A673 (cell line): ENCODE measurements around the gene C15orf62. TPM values are rescaled to one million over a fixed set of nuclear protein-coding genes. Genes with fewer than 3 reads are reported as not detected.

Source experiments
- BruUV-seq: library from RNA; stranded (reverse); fragments of 400-500 nt; replicated peaks from 2 replicates; lab custom pipeline; 2021; lab: Mats Ljungman, UMichigan
- CTCF ChIA-PET: fragments of 300-600 bp; sonication (Branson Sonifier 250); formaldehyde crosslinking; loops from one replicate; lab custom pipeline; 2022; ENCODE audit warnings: antibody characterized with exemption; lab: Charles Lee
- POLR2A ChIA-PET: fragments of 300-600 bp; sonication (Branson Sonifier 250); formaldehyde crosslinking; loops from one replicate; lab custom pipeline; 2022; ENCODE audit warnings: antibody characterized with exemption; ENCODE audit not compliant: low non-redundant PET; lab: Charles Lee
- DNase-seq: peaks from one replicate; pipeline ENCODE4 v3.0.0-alpha.2; 2015; ENCODE audit warnings: low spot score
- H3K27ac ChIP-seq: fragments of 200-600 bp; sonication (generic); 2 replicates; pipeline ENCODE4 v1.5.1; 2016; ENCODE audit warnings: mixed run types, low read depth, mild to moderate bottlenecking, mixed read lengths, antibody characterized with exemption, low read length; ENCODE audit not compliant: poor library complexity, severe bottlenecking
- H3K27me3 ChIP-seq: fragments of 200-600 bp; sonication (generic); replicated peaks from 2 replicates; pipeline ENCODE4 v1.6.1; 2017; ENCODE audit warnings: mixed run types, low read depth, mild to moderate bottlenecking, mixed read lengths, antibody characterized with exemption, low read length; ENCODE audit not compliant: insufficient read depth, poor library complexity
- H3K36me3 ChIP-seq: fragments of 200-600 bp; sonication (generic); 2 replicates; pipeline ENCODE4 v1.6.1; 2016; ENCODE audit warnings: mixed run types, mild to moderate bottlenecking, mixed read lengths, antibody characterized with exemption, low read length; ENCODE audit not compliant: insufficient read depth, poor library complexity, severe bottlenecking
- H3K4me1 ChIP-seq: fragments of 200-600 bp; sonication (generic); 2 replicates; pipeline ENCODE4 v1.6.1; 2017; ENCODE audit warnings: mixed run types, mild to moderate bottlenecking, mixed read lengths, antibody characterized with exemption, low read length; ENCODE audit not compliant: insufficient read depth, poor library complexity, severe bottlenecking
- H3K4me3 ChIP-seq: fragments of 200-600 bp; sonication (generic); 2 replicates; pipeline ENCODE4 v1.5.1; 2016; ENCODE audit warnings: low read depth, mixed run types, mild to moderate bottlenecking, mixed read lengths, low read length; ENCODE audit not compliant: poor library complexity, severe bottlenecking
- H3K9me3 ChIP-seq: fragments of 200-600 bp; sonication (generic); 2 replicates; pipeline ENCODE4 v1.6.1; 2016; ENCODE audit warnings: mixed run types, low read depth, mild to moderate bottlenecking, mixed read lengths, antibody characterized with exemption, low read length; ENCODE audit not compliant: poor library complexity, severe bottlenecking
- EZH2 ChIP-seq: fragments of 200-600 bp; sonication (generic); IDR thresholded peaks from 2 replicates; pipeline ENCODE4 v1.6.1; 2017; ENCODE audit warnings: borderline replicate concordance, low read depth, mild to moderate bottlenecking, mixed read lengths, antibody characterized with exemption, low read length; ENCODE audit not compliant: poor library complexity, severe bottlenecking
- intact Hi-C: fragments of 100-400 bp; cut with micrococcal nuclease; formaldehyde crosslinking; loops from one replicate; pipeline ENCODE4 v1.10.0; 2022; ENCODE audit not compliant: unreplicated experiment
- total RNA-seq: library from RNA; stranded (reverse); gene quantifications from 2 replicates; pipeline ENCODE4 v1.2.3, GENCODE V29; 2021
- TF ChIP-seq, protein P1 (sequence below): fragments of 300-800, 200-600 bp; sonication (generic); conservative IDR thresholded peaks from 2 replicates; pipeline ENCODE4 v1.5.1; 2017; ENCODE audit warnings: low read depth, mild to moderate bottlenecking, antibody characterized with exemption, low read length, moderate library complexity, mixed read lengths

C15orf62 gene
- total RNA-seq, 1 experiment from 2014 or later = 0.62 TPM

GRCh38 chr15:40775740-40776536 lies 6.2 kb downstream of the C15orf62 start:
- ChIA-PET POLR2A (no interaction called here), CTCF (no interaction called here)
- H3K27me3 ChIP-seq = no peaks in the 10 kb centered on the region
- H3K36me3 ChIP-seq = peaks cover 33% of the 10 kb centered on the region
- H3K4me1 ChIP-seq = no peaks in the 10 kb centered on the region
- H3K4me3 ChIP-seq = no peak overlapping the region
- H3K9me3 ChIP-seq = no peaks in the 10 kb centered on the region
- no peak overlapping the region for H3K27ac ChIP-seq
- intact Hi-C loops = no loop called here
- BruUV-seq = no TSS peak
- no peak for DNase-seq
- TF ChIP-seq, protein P1, sequence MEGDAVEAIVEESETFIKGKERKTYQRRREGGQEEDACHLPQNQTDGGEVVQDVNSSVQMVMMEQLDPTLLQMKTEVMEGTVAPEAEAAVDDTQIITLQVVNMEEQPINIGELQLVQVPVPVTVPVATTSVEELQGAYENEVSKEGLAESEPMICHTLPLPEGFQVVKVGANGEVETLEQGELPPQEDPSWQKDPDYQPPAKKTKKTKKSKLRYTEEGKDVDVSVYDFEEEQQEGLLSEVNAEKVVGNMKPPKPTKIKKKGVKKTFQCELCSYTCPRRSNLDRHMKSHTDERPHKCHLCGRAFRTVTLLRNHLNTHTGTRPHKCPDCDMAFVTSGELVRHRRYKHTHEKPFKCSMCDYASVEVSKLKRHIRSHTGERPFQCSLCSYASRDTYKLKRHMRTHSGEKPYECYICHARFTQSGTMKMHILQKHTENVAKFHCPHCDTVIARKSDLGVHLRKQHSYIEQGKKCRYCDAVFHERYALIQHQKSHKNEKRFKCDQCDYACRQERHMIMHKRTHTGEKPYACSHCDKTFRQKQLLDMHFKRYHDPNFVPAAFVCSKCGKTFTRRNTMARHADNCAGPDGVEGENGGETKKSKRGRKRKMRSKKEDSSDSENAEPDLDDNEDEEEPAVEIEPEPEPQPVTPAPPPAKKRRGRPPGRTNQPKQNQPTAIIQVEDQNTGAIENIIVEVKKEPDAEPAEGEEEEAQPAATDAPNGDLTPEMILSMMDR = no peak
- no peak for TF ChIP-seq EZH2

GRCh38 chr15:40776537-40777141 lies 6.9 kb downstream of the C15orf62 start:
- intact Hi-C loops = no loop called here
- Histone ChIP-seq H3K27me3 (no peaks in the 10 kb centered on the region), H3K9me3 (no peaks in the 10 kb centered on the region), H3K4me1 (no peaks in the 10 kb centered on the region), H3K4me3 (no peak overlapping the region), H3K27ac (no peak overlapping the region), H3K36me3 (peaks cover 33% of the 10 kb centered on the region)
- TF ChIP-seq, protein P1 = no peak
- no peak for TF ChIP-seq EZH2
- no TSS peak for BruUV-seq
- CTCF ChIA-PET = no interaction called here
- DNase-seq = no peak
- POLR2A ChIA-PET = no interaction called here

DNA sequence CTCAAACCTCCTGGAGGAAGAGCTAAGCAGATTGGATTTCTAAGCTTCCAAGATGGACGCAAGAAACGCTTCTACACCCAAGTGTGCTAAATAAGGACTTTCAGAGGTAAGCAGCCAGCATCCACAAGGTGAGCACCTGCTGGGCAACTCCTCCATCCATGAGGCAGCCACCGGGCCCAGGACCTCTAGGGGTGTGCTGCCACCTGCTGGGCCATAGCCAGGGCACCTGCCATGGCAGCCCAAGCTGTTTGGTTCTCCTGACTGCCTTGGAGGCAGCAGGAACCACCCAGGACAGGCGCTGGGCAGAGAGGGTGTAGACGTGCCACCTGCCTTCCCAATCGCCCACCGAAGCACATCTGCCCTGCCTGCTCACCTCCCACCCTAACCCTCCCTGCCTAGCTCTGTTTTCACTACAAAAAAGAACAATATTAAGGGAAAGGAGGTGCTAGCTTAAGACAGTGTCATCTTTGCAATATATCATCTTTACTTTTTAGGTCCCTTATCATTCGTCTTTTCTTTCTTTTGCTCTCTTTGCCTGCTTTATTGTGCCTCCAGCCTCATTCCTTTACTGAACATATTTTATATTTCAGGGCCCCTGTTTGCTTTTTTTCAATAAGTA lies 12.9 kb downstream of the C15orf62 start:
- no TSS peak for BruUV-seq
- ChIA-PET POLR2A (no interaction called here), CTCF (interaction anchor here (0.6 to 1.4 kb wide), 6 partner anchors 14 to 193 kb away, joined by 3 to 9 read pairs (median 4); partner anchors contain the start of gene GCHFR)

More for the DNA sequence above, 12.9 kb downstream of the C15orf62 start:
- no peak overlapping the region for H3K4me3 ChIP-seq
- H3K27ac ChIP-seq = no peak overlapping the region
- H3K9me3 ChIP-seq = no peaks in the 10 kb centered on the region
- H3K36me3 ChIP-seq = peaks cover 15% of the 10 kb centered on the region
- intact Hi-C loops = loop anchor here (2.0 to 5.0 kb wide), 2 partner anchors 104 to 265 kb away; no protein-coding TSS in a partner anchor
- H3K27me3 ChIP-seq = no peaks in the 10 kb centered on the region
- TF ChIP-seq, protein P1 = peak; percentile 68
- TF ChIP-seq EZH2 = no peak
- peak; percentile 56 for DNase-seq
- H3K4me1 ChIP-seq = peaks cover 9% of the 10 kb centered on the region
